Upper lobe of left lung (tissue), 6 donors: ENCODE results near the gene KMO. TPM values are rescaled to one million over a fixed set of nuclear protein-coding genes. Genes with fewer than 3 reads are reported as not detected.

Experiments
- ATAC-seq, 2 donors: fragments of 200-7000 bp; cut with Tn5 transposase; one replicate each; pipeline ENCODE4 v1.9.1; 2022; ENCODE audit warnings: mild to moderate bottlenecking in 2 of 2, moderate library complexity in 2 of 2; ENCODE audit not compliant: low FRiP score in 2 of 2
- DNase-seq, 2 donors: peaks; one replicate each; pipeline ENCODE4 v3.0.0-alpha.2; 2019 to 2020
- H3K27ac ChIP-seq, 4 donors: fragments of 200-600 bp; sonication (generic); one replicate each; pipeline ENCODE4 v1.5.1; 2016 to 2019
- H3K27me3 ChIP-seq, 4 donors: fragments of 200-600 bp; sonication (generic); one replicate each; pipeline ENCODE4 v1.5.1; 2017 to 2019
- H3K36me3 ChIP-seq, 4 donors: fragments of 200-600 bp; sonication (generic); one replicate each; pipeline ENCODE4 v1.5.1; 2016 to 2019
- H3K4me1 ChIP-seq, 4 donors: fragments of 200-600 bp; sonication (generic); one replicate each; pipeline ENCODE4 v1.5.1; 2018 to 2019
- H3K4me3 ChIP-seq, 4 donors: fragments of 200-600 bp; sonication (generic); one replicate each; pipeline ENCODE4 v1.5.1; 2017 to 2019; ENCODE audit warnings: mild to moderate bottlenecking in 2 of 4, moderate library complexity in 1 of 4
- H3K9me3 ChIP-seq, 4 donors: fragments of 200-600 bp; sonication (generic); one replicate each; pipeline ENCODE4 v1.5.1; 2018 to 2019
- CTCF ChIP-seq, 6 experiments: fragments of 450-650 bp in 4 of 6; fragments of 200-600 bp in 2 of 6; sonication (generic) in 2 of 6; IDR thresholded peaks; one replicate each; pipeline ENCODE4 v1.5.1; 2016 to 2019; ENCODE audit warnings: antibody characterized with exemption in 6 of 6
- EP300 ChIP-seq, 4 donors: sonication (generic); formaldehyde crosslinking; IDR thresholded peaks; one replicate each; pipeline ENCODE4 v1.5.1; 2017; ENCODE audit warnings: antibody characterized with exemption in 4 of 4, control low read depth in 2 of 4
- POLR2A ChIP-seq, 4 donors: fragments of 450-650 bp; IDR thresholded peaks; one replicate each; pipeline ENCODE4 v1.5.1; 2016 to 2017; ENCODE audit warnings: antibody characterized with exemption in 4 of 4, mild to moderate bottlenecking in 2 of 4
- POLR2AphosphoS5 ChIP-seq, 2 donors: sonication (generic); formaldehyde crosslinking; IDR thresholded peaks; one replicate each; pipeline ENCODE4 v1.5.1; 2017; ENCODE audit warnings: antibody characterized with exemption in 2 of 2
- whole genome bisulfite sequencing, 2 donors: methylation state at CpG; one replicate each; pipeline ENCODE4 v1.1.5; 2017 to 2018; 5-methylcytosine and 5-hydroxymethylcytosine counted together
- total RNA-seq, 6 donors: library from RNA; depleted of rRNA in 4 of 6; stranded (reverse); fragments of >200 nt in 4 of 6; gene quantifications; one replicate each; pipeline versions ENCODE4 v1.1.0 to v1.2.1, GENCODE V29; 2016 to 2021
- donor health status: DM: no; HTN: no; CAD: no; lungs with moderate emphysema.
- donor health status: DM: no; HTN: yes; CAD: no; lungs with severe emphysema.

The KMO gene
- total RNA-seq, 6 donors from 2014 or later = 5.5 to 19.9 (median 9.7) TPM

- H3K36me3 ChIP-seq = peaks cover 0 to 14% (median 2%) of the 10 kb centered on the region in 4 donors
- peak overlapping the region; percentile 62 to 97 (median 78) for H3K4me3 ChIP-seq
- H3K27me3 ChIP-seq = no peaks in the 10 kb centered on the region
- H3K4me1 ChIP-seq = peaks cover 5 to 15% (median 13%) of the 10 kb centered on the region in 4 donors
- no peak for TF ChIP-seq CTCF (IDR thresholded peaks at IDR 0.05)
- TF ChIP-seq POLR2AphosphoS5 (IDR thresholded peaks at IDR 0.05) = no peak
- no peak for TF ChIP-seq EP300 (IDR thresholded peaks at IDR 0.05)
- TF ChIP-seq POLR2A (IDR thresholded peaks at IDR 0.05) = no peak
- 6 to 9% methylated on average over 16 to 21 of the region's 28 CpGs for WGBS, 2 donors
- peak overlapping the region; percentile 86 to 91 (median 88) for H3K27ac ChIP-seq
- no peaks in the 10 kb centered on the region for H3K9me3 ChIP-seq
- ATAC-seq (peak; percentile 27 to 74), DNase-seq (peak in 1 of 2 donors; percentile 25)
These were observed 13.5 kb upstream of the KMO start for GRCh38 chr1:241518476-241519307.

GRCh38 chr1:241519308-241520079, 12.7 kb upstream of the KMO start, which contains the start of gene FH:
Gene FH (minus strand): TSS chr1:241519755. CDS start chr1:241519722, 33 bp downstream.
- no peaks in the 10 kb centered on the region for H3K27me3 ChIP-seq
- WGBS, 2 donors = 0 to 1% methylated on average over 17 of the region's 70 CpGs
- ATAC-seq = peak; percentile 99 to 100

GRCh38 chr1:241520080-241520465, 12.1 kb upstream of the KMO start:
- WGBS, 2 donors = 19 to 21% methylated on average over 6 of the region's 6 CpGs
- DNase-seq = no peak
- ATAC-seq = no peak
- Histone ChIP-seq H3K4me1 (peaks cover 5 to 15% (median 13%) of the 10 kb centered on the region in 4 donors), H3K36me3 (peaks cover 0 to 9% (median 2%) of the 10 kb centered on the region in 4 donors), H3K27ac (peak overlapping the region; percentile 58 to 89 (median 87)), H3K27me3 (no peaks in the 10 kb centered on the region), H3K4me3 (peak overlapping the region in 3 of 4 donors; percentile 62 to 97 (median 76)), H3K9me3 (no peaks in the 10 kb centered on the region)
- TF ChIP-seq EP300 (IDR thresholded peaks at IDR 0.05) = no peak
- no peak for TF ChIP-seq POLR2A (IDR thresholded peaks at IDR 0.05)
- no peak for TF ChIP-seq CTCF (IDR thresholded peaks at IDR 0.05)
- TF ChIP-seq POLR2AphosphoS5 (IDR thresholded peaks at IDR 0.05) = no peak

More at GRCh38 chr1:241519308-241520079, 12.7 kb upstream of the KMO start, which contains the start of gene FH:
- H3K4me3 ChIP-seq = peak within 1 kb of the TSS; percentile 62 to 97 (median 78)
- peaks cover 0 to 11% (median 2%) of the 10 kb centered on the region in 4 donors for H3K36me3 ChIP-seq
- H3K27ac ChIP-seq = peak within 1 kb of the TSS; percentile 86 to 91 (median 88)
- no peaks in the 10 kb centered on the region for H3K9me3 ChIP-seq
- TF ChIP-seq EP300 (IDR thresholded peaks at IDR 0.05) (no peak), POLR2AphosphoS5 (IDR thresholded peaks at IDR 0.05) (peak; percentile 65 to 93), CTCF (IDR thresholded peaks at IDR 0.05) (no peak), POLR2A (IDR thresholded peaks at IDR 0.05) (peak in 3 of 4 donors; percentile 67 to 90 (median 82))
- DNase-seq = peak; percentile 95 to 97
- H3K4me1 ChIP-seq = peaks cover 5 to 15% (median 13%) of the 10 kb centered on the region in 4 donors

GRCh38 chr1:241521718-241522117, 10.5 kb upstream of the KMO start:
- Histone ChIP-seq H3K27me3 (no peaks in the 10 kb centered on the region), H3K4me3 (no peak overlapping the region), H3K9me3 (no peaks in the 10 kb centered on the region), H3K27ac (no peak overlapping the region), H3K36me3 (no peaks in the 10 kb centered on the region), H3K4me1 (peaks cover 5 to 15% (median 13%) of the 10 kb centered on the region in 4 donors)
- DNase-seq = no peak
- no peak for ATAC-seq
- 88 to 92% methylated on average over 2 of the region's 2 CpGs for WGBS, 2 donors
- TF ChIP-seq POLR2A (IDR thresholded peaks at IDR 0.05) = no peak
- TF ChIP-seq EP300 (IDR thresholded peaks at IDR 0.05) = no peak
- TF ChIP-seq CTCF (IDR thresholded peaks at IDR 0.05) = no peak
